Bronchial epithelial cell (primary cell): ENCODE data around the gene ATP5ME. TPM values are rescaled to one million over a fixed set of nuclear protein-coding genes. Genes with fewer than 3 reads are reported as not detected.

Source experiments
- DNase-seq: peaks from one replicate; pipeline ENCODE4 v3.0.0-alpha.2; 2010; ENCODE audit warnings: low read depth
- FAIRE-seq: peaks from 2 replicates; lab custom pipeline; 2011; peaks lifted over from hg19 to GRCh38; lab: Jason Lieb, UNC
- H3K27me3 ChIP-seq: 2 replicates; pipeline ENCODE4 v1.5.1; 2011; ENCODE audit warnings: low read length; ENCODE audit not compliant: control insufficient read depth, insufficient read depth
- H3K36me3 ChIP-seq: 2 replicates; pipeline ENCODE4 v1.5.1; 2011; ENCODE audit warnings: low read length; ENCODE audit not compliant: control insufficient read depth, insufficient read depth
- H3K4me3 ChIP-seq: 2 replicates; pipeline ENCODE4 v1.5.1; 2011; ENCODE audit warnings: mild to moderate bottlenecking, low read depth, low read length, control low read depth
- total RNA-seq: library from RNA; depleted of rRNA; stranded (reverse); fragments of >200 nt; gene quantifications from 2 replicates; pipeline ENCODE4 v1.2.1, GENCODE V29; 2014
- TF ChIP-seq, protein P1 (sequence below): IDR thresholded peaks from 2 replicates; pipeline ENCODE4 v1.5.1; 2011; ENCODE audit warnings: mild to moderate bottlenecking, moderate library complexity, low read length, control low read depth, inconsistent platforms; ENCODE audit not compliant: insufficient read depth, severe bottlenecking

ATP5ME gene
- total RNA-seq, 1 donor from 2014 or later: 70.8 TPM

DNA sequence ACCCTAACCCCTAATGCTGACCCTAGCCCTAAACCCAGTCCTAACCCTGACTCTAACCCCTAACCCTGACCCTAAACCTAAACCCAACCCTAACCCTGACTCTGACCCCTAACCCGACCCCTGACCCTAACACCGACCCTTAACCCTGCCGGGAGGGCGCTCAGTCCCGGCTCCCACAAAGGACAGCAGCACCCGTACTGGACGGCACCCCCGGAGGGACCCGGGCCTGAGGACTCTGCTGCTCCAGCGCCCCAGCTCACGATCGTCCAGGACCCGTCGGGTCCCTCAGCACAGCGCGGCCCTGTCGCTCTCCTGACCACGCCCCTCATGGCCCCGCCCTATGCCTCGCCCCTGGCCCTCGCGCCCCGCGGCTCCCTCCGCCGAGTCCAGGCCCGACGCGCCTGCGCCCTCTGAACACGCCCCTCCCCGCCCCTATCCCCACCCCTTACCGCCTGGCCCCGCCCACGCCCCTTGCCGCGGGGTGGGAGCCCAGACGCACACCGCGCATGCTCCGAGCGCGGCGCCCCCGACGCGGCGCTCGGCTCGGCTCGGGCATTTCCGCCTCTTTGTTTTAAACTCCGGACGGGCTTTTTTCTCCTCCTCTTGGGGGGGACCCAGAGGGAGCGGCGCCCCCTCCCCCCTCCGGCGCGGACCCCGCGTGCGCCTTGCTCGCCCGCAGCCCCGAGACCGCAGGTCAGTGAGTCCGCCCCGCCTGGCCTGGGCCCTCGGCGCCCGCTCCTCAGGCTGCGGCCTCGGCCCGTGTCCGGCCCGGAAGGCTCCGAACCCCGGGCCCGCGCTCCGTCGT, 31.4 kb upstream of the ATP5ME start, which contains the start of gene PCGF3:
PCGF3 (plus strand) TSS at position 555 of the 805 bp plus-strand sequence. CDS start 27,849 bp downstream, outside the sequence.
- DNase-seq: peak; percentile 74
- H3K27me3 ChIP-seq: no peaks in the 10 kb centered on the region
- FAIRE-seq: no peak
- TF ChIP-seq, protein P1, sequence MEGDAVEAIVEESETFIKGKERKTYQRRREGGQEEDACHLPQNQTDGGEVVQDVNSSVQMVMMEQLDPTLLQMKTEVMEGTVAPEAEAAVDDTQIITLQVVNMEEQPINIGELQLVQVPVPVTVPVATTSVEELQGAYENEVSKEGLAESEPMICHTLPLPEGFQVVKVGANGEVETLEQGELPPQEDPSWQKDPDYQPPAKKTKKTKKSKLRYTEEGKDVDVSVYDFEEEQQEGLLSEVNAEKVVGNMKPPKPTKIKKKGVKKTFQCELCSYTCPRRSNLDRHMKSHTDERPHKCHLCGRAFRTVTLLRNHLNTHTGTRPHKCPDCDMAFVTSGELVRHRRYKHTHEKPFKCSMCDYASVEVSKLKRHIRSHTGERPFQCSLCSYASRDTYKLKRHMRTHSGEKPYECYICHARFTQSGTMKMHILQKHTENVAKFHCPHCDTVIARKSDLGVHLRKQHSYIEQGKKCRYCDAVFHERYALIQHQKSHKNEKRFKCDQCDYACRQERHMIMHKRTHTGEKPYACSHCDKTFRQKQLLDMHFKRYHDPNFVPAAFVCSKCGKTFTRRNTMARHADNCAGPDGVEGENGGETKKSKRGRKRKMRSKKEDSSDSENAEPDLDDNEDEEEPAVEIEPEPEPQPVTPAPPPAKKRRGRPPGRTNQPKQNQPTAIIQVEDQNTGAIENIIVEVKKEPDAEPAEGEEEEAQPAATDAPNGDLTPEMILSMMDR: no peak
- H3K36me3 ChIP-seq: no peaks in the 10 kb centered on the region
- H3K4me3 ChIP-seq: peak within 1 kb of the TSS; percentile 56

DNA sequence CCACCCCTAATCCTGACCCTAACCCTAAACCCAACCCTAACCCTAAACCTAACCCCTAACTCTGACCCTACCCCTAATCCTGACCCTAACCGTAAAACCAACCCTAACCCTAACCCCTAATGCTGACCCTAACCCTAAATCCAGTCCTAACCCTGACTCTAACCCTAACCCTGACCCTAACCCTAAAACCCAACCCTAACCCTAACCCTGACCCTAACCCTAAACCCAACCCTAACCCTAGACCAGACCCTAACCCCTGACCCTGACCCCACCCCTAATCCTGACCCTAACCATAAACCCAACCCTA, 30.8 kb upstream of the ATP5ME start:
- TF ChIP-seq, protein P1: no peak

DNA sequence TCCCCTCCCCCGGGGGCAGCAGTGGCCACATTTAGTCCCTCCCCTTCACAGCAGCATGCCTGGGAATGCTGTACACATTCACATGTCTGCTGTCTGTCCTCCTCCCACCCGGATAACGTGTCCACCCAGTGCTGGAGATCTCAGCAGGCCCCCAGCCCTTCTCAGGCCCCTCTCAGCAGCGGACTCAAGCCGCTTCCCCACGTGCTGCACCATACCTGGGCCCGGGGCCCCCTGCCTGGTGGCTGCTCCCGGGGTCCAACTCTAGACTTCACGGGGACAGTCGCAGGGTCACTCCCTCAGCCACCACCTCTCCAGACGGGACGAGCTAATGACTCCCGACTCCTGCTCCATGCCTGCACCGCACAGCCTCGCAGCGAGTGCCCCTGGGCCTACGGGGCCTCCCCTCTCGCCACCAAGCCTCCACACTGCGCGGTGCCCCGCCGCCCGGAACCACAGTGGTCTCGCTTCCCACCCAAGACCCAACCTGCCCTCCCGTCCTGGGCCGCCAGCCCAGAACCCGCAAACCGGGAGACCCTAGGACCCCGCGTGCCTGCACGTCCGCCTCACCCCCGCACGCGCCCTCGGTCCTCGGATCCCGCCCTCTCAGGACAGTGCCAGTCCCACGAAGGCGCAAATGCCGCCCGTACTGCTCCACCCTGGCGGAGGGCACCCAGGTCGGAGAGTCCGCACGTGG, 30.3 kb upstream of the ATP5ME start:
- Histone ChIP-seq H3K4me3 (no peak overlapping the region), H3K36me3 (no peaks in the 10 kb centered on the region), H3K27me3 (no peaks in the 10 kb centered on the region)
- DNase-seq (no peak), FAIRE-seq (no peak)
- TF ChIP-seq, protein P1: no peak

More for the DNA sequence above, 30.8 kb upstream of the ATP5ME start:
- FAIRE-seq (no peak), DNase-seq (no peak)
- no peaks in the 10 kb centered on the region for H3K36me3 ChIP-seq
- H3K27me3 ChIP-seq: no peaks in the 10 kb centered on the region
- peak overlapping the region; percentile 56 for H3K4me3 ChIP-seq

DNA sequence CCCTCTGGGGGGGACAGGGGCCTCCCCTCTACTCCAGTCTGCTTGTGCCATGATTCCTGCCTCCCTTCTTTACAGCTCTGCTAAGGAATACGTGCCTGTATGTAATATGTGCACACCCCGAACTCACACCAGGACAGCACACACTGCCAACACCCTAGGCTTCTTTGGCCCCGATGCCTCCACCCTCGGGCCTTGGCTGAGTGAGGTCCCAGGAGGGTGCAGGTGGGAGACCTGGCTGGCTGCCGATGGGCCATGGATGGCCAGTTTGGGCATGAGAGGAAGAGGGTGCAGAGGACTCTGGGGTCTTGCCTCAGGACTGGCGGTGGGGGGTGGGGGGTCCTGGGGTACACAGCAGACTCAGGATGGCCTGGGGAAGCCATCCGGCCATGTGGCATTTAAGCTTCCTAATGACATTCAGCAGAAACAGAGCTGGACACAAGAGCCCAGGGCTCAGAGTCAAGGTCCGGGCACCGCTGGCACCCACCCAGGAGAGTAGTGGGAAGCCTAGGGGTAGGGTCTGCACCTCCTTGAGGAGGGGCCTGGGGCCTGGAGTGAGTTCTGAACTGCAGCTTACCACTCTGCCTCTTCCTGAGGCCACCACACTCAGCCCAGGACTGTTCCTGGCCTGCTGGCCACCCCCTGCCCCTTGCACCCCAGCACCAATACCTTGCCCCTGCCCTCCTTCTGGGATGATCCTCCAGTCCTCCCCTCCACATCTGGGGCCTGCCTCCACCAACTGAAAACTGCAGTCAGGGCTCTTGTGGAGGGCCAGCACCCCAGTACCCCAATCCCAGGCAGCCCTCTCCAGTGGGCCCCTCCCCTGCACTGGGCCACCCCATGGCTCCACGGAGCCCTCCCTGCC, 29.5 kb upstream of the ATP5ME start:
- Histone ChIP-seq H3K36me3 (no peaks in the 10 kb centered on the region), H3K27me3 (no peaks in the 10 kb centered on the region), H3K4me3 (no peak overlapping the region)
- FAIRE-seq (no peak), DNase-seq (no peak)
- TF ChIP-seq, protein P1: no peak

DNA sequence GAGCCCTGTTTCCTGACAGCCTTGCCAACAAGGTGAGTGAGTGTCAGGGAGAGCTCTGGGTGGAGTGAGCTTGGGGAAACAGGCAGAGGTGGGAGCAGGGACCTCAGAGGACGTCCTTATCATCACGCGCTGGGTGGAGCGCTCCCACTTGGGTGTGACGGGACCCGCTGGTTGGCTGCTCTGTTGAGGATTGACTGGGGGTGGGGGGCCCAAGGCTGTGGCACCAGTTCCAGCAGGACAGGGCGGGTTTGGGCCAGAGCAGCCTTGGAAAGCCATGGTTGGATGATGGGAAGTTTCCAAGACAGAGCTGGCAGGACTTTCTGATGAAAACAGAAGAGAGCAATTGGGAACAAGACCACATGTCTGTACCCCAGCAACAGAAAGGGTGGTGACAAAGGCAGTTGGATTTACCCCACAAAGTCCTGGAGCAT, 28.6 kb upstream of the ATP5ME start:
- DNase-seq: no peak
- no peak for FAIRE-seq
- Histone ChIP-seq H3K27me3 (no peaks in the 10 kb centered on the region), H3K4me3 (no peak overlapping the region), H3K36me3 (no peaks in the 10 kb centered on the region)
- TF ChIP-seq, protein P1: no peak
